Measurements from ENCODE around the gene KDM2A.
"Not testable (repeated sequence)": the region's sequence is repeated elsewhere in the genome, so short reads cannot be mapped to it uniquely, and the experiment has no call there.

KDM2A gene

DNA sequence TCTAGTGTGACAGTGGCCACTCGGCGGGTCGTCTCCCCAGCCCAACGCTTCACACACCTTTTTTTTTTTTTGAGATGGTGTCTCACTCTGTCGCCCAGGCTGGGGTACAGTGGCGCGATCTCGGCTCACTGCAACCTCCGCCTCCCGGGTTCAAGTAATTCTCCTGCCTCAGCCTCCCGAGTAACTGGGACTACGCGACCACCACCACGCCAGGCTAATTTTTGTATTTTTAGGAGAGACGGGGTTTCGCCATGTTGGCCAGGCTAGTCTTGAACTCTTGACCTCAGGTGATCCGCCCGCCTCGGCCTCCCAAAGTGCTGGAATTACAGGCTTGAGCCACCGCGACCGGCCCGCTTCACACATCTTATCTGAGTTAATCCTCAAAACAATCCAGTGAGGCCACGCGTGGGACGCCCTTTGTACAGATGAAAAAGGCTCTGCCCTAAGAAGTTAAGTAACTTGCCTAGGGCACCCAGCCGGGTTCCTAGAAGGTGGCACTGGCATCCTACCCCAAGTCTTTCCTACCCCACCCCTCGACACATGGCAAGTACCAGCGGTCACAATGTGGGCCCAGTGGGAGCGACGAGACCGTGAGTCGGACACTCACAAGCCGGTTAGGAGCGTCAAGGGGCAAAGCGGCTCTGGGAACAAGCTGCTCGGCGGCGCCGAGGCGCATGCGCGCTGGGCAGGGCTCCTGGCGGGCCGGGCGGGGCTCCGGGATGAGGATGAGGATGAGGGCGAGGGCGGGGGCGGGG is 142.0 kb downstream of the KDM2A start:
- not testable (repeated sequence) for DNase-seq (ENCODE audit: low read depth)

DNA sequence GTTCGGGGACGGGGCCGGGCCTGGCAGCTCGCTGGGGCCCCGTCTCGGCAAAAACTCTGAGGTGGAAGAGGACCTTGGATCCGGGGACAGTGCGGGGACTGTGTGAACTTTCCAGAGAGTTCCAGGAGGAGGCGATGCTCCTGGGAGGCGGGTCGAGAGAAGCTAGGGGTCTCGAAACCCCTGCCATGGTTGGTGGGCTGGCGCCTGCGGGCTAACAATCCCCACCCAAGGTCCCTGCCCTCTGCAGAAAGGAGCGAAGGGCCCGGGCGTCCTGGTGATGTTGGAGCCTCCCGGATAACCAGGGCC is 142.5 kb downstream of the KDM2A start:
- no peak for DNase-seq (ENCODE audit: low read depth)

DNA sequence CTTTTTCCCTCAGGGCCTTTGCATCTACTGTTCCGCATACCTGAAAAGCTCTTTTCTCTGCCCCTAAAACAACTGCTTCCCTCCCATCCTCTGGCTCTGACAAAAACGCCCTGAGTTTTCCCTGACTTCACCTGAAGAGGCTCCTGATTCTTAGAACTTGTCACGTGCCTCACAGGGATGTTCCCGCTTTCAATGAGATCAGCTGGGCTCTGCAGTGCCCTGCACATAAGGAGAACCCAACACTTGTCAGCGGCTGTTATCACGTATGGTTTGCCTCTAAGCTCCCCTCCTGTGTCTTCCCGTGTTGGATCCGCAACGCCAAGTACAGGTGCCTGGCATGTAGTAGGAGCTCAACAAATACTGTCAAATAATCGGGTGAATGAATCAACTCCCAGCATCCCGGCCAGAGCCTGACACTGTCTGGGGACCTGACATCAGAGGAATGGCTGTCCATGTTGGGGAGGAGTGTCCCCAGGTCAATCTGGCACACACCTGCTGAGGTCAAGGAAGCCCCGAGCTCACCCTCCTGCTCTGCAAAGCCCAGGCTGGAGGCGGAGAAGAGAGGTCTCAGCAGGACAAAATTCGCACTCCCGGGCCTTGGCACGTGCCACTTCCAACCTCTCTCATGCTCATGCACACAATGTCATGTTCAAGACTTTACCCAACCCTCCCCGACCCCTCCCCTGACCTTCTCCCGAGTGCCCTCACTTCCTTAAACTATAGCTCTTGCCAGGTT is 143.1 kb downstream of the KDM2A start:
- no peak for DNase-seq (ENCODE audit: low read depth)

DNA sequence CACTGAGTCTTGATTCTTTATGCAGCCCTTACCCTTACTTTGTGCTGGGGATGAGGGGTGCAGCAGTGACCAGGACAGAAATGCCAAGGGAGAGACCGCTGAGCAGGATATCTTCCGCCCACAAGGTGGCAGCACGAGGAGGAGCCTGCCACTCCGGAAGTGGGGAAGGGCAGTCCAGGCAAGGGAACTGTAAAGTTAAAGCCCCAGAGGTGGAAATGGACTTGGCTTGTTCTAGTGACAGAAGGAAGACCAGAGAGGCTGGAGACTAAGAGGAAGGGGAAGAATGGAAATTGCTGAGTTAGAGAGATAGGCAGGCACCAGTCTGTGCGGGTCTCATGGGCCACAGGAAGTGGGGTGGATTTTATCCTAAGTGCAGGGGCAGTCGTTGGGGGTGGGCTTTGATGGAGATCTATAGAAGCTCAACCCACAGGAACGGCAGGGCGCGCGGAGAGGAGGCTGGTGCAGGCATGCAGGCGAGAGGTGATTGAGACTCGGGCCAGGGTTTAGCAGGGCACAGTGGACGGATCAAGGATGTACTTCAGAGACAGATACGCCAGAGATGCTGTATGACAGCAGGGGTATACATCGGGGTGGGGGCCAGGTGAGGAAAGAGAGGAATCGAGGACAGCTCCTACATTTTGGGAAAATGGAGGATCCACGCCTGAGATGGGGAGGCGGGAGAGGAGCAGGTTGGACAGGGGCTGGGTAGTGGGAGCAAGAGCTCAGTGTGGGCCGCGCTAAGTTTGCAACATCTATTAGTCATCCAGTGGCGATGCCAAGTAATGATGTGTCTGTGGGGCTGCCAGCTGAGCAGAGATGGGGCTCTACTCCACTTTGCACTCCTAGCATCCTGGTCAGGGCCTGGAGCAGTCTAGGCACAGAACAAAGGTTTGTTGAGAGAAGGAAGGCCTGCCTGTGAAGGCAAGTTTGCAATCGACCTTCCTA is 143.9 kb downstream of the KDM2A start:
- no peak for DNase-seq (ENCODE audit: low read depth)

DNA sequence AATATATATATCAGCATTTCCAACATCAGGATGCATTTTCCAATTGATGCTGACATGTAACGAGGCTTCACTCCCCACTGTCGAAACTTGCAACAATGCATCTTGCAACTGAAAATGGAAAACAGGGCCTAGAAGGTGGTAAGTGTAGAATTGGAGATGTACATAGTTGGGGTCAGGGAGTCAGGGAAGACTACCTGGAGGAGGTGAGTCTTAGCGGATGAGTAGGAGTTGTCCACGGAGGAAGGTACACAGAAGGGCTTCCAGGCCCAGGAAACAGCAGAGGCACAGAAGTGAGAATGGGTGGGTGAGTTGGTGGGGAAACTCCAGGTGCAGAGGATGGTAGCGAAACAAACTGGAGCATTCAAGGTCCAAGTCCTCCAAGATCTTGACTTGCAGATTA is 145.2 kb downstream of the KDM2A start:
- DNase-seq (ENCODE audit: low read depth), result no peak

DNA sequence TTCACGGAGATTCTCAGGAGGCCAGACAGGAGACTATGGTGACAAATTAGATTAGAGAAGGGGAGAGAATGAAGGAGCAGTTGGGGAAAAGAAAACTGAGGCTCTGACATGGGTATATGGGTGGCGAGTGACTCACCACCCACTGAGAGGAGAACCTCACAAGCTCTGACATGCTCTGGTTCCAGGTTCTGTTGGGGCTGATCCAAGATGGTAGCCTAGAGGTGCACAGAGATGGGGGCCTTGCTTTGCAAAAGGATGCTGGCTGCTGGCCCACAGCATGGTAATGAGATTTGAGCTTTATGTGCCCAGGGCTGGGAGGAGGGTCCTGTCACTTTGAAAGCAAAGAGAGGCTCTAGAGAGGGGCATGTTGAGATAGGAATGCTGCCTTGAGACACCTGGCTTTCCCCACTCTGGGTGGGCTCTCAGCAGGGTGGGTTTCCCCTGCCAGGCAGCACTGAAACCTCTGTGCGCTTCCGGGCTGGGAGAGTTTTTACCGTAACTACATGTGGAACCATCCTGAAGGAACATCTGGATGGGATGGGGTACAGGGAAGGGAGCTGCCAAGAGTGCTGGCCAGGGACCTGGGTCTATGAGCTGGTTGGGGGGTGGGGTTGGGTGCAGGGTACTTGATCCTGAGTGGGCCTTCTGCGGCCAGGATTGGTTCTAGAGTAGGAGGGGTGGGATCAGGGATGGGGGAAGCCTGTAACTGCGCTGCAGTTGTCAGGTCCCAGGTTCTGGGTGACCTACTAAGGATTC is 146.0 kb downstream of the KDM2A start:
- no peak for DNase-seq (ENCODE audit: low read depth)

DNA sequence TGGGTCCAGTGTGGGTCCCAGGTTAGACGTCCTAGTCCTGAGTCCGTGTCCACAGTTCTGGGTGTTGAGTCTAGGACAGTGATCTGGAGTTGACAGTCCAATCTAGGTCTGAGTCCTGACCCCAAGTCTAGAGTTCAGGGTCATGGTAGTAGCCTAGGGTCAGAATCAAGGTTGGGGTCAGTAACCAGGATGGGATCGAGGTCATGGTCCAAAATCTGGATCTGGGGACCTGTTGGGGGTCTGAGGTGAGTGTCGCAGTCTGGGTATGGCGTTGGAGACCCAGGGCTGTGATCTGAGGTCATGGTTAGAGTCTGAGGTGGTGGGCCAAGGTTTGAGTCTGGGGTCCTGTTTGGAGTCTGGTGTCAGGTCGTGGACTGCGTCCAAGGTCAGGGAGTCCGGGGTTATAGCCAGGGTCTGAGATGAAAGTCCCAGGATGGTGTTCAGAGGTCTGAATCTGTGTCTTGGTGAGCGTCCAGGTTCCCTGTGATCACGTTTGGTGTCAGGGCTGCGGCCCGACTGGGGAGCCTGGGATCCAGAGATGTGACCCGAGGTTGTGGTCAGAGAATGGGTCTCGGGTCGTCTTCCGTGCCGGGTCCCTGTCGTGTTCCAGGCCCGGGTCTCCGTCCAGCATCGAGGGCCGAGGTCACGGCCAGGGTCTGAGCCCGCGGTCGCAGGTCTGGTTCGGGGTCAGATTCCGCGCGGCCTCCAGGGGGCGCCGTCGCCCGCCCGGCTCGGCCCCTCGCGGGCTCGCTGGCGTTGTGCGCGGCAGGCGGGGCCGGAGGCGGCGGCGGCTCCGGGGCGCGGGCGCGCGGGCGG is 146.8 kb downstream of the KDM2A start:
- DNase-seq (ENCODE audit: low read depth), result peak; percentile 76

DNA sequence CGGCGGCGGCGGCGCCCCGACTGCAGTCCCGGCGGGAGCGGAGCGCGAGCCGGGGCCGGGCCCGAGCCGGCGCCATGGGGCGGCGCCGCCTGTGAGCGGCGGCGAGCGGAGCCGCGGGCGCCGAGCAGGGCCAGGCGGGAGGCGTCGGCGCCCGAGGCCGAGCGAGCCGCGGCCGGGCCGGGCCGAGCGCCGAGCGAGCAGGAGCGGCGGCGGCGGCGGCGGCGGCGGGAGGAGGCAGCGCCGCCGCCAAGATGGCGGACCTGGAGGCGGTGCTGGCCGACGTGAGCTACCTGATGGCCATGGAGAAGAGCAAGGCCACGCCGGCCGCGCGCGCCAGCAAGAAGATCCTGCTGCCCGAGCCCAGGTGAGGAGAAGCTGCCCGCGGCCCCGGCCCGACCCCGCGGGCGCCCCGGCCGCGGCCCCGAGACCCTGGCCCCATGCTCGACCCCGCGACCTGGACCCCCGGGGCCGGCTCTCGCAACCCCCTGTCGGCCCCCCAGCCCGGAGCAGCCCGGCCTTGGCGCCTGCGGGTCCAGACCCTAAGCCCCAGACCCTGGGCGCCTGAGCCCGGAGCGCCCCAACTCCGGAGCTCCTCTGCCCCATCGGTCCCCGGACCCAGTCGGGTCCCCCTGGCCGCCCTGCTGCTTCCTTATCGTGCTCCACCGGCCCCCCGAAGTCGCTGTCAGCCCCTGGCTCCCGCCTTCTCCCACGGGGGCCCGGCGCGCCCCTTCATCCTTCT is 147.6 kb downstream of the KDM2A start, which contains the start of gene GRK2:
TSS of gene GRK2 (plus strand) at position 25 of the 739 bp plus-strand sequence. CDS start at position 252, 227 bp downstream.
- DNase-seq (ENCODE audit: low read depth), result no peak

DNA sequence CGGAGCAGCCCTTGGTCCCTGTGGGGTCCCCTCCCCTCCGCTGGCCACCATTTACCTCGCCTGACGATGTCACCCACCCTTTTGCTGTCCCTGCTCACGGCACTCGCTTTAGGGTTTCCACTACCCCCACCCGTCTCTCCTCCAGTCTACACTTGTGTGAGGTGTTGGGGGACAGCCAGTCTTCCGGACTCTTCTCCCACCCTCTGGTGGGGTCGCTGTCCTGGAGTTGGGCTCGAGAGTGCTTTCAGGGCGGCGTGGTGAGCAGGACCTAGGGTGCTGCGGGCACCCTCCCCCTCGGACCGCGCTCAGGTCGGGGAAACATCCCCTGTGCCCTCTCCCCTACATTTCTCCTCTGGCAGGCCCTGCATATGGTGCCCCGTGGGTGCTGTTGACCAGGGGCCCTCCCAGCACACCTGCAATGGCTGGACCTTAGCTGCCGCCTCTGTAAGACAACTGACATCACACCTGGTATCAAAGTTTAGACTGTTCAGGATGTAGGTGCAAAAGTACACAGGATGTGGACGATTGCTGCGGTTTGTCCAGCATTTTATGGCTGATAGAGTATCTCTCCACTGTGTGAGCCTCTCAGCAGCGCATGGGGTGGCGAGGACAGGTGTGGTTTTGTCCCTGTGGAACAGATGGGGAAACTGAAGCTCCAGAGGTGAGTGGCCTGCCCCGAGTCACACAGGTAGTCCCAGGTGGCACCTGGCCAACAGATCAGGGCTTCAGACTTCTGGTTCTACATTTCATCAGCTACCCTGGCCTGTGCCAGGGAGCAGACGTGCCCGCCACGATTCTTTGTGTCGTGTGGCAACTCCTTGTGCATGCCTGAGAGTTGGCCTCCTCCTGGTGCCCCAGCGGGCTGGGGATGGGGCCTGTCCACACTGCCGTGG is 148.4 kb downstream of the KDM2A start:
- DNase-seq (ENCODE audit: low read depth), result no peak

DNA sequence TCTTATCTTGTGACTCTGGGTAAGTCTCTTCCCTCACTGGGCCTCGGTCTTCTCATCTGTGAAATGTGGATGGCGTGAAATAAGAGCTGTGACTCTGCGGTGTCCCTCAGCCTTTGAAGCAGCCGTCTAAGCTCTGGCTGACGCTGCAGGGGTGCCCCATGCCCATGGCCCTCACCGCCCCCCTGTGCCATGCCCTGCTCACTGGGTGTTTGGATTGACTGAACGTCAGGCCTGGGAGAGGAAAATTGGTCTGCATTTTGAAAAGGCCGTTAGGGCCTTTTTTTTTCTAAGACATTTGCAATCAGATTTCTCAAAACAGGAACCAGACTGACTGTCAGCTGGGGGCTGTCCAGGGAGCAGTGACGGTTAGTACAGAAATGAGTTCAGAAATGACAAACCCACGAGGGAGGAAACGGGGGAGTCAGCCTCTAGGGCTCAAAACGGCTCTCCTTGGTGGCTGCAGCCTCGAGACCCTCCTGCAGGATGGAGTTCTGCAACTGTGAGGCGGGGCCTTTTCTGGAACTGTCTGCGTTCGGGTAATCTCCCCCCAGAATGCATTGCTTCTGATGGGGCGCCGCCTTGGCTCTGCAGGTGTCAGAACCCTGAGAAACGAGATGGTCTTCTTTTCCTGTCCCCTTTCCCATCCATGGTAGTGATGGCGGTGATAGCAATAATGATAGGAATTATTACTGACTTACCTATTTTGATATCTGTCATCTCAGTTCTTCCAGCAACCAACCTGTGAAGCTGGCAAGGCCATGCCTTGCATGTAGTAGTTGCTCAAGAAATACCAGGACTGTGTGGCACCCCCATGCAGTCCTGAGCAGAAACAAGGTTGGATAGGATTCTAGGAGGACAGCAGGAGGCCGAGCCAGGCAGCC is 149.3 kb downstream of the KDM2A start:
- no peak for DNase-seq (ENCODE audit: low read depth)

DNA sequence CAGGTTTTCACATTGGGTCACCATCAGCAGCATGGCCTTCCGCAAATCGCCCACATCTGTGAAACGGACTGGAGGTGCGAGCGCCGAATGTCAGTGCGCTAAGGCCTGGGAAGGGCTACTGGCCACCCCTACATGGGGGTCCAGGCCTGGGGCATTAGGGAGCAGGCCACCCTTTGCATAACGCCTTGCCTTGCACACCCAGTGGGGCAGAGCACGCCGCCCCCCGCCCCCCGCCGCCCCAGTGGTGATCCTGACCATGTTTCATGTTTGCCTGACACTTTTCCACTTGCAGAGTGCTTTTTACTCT is 149.9 kb downstream of the KDM2A start:
- DNase-seq (ENCODE audit: low read depth), result no peak

DNA sequence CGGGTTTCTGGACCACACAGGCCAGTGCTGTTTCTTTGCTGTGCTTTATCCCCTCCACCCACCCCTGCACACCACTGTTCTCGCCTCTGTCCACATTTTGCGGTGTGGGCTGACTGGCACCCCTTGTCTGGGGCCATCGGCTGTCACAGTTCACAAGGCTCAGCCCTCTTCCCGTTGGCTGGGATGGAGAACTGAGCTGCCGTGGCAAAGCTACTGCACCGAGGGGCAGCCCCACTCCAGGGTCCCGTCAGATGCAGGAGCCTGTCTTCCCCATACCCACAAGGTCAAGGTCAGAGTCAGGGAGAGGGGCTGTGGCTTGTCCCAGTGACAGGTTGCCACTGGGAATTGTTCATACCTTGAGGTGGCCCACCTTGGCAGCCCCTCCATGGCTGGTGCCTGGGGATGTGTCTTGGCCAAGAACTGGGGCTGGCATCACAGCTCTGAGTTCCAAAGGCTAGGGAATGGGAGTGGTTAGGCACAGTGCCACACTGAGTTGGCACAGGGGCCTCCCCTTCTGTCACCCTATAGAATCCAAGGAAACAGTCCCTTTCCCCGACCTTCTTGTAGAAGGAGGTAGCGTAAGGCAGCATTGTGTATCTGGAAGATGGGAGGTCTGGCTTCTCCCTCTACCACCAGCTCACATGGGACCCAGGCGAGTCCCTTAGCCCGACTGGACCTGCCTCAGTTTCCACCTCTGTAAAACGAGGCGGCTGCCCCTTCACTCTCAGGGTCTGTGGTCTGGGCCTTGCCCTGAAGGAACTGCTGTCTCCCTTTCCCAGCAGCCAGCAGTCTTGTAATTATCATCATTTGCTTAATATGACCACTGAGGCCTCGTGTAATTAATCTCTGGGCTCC is 150.6 kb downstream of the KDM2A start:
- no peak for DNase-seq (ENCODE audit: low read depth)

DNA sequence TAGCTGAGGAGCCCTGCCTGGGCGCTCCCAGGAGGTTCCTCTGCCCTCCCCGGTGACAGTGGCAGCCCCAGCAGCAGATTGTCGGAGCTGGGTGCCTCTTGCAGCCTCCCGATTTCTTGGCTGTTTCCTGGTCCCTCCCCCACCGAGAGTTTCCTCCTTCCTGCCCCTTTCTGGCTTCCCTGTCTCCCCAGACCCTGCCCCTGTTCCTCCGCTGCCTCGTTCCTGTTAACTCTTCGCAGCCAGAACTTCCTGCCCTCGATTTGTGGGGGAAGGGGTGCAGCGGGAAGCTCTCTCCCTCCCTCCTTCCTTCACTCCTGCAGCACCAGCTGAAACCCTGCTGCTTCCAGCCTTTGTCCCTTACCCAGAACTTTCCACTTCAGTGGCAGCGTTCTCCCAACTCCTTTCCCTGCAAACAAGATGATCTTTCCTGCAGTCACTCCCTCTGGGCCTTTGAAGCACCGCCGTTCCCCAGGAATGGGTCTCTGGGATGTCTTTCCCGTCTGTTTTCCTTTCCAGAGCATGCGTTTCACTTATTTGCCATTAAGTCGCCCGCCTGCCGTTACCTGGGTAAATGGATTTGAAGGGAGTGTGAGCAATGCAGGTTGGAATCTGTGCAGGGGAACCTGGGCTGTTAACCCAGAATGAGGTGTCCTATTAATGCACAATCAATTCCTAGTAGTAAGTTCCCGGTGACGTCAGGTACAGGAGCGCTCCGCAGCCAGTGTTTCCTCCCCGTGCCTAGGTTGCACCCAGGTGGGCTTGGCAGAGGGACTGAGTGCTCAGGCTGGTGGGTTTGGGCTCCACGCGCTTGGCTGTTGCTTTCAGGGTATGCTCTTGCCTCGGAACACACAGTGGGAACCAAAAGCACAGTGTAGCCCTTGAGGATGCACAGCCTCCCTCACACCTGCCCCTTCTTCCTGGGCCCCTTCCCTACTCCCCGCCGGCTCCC is 151.5 kb downstream of the KDM2A start:
- no peak for DNase-seq (ENCODE audit: low read depth)

DNA sequence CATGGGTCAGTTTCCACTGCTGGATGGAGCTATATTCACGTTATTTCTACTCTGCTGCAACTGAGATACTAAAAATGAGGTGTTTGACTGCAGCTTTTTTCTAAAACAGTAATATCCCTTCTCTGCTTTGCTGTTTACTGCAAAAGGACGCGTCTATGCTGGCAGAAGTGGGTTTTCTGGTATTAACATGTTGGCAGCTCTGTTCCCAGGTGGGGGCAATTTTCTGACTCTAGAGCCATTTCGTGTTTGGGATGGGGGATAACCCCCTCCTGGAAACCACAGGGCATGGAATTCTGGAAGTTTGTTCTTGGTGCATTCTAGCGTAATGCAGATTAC is 152.1 kb downstream of the KDM2A start:
- DNase-seq (ENCODE audit: low read depth), result no peak

DNA sequence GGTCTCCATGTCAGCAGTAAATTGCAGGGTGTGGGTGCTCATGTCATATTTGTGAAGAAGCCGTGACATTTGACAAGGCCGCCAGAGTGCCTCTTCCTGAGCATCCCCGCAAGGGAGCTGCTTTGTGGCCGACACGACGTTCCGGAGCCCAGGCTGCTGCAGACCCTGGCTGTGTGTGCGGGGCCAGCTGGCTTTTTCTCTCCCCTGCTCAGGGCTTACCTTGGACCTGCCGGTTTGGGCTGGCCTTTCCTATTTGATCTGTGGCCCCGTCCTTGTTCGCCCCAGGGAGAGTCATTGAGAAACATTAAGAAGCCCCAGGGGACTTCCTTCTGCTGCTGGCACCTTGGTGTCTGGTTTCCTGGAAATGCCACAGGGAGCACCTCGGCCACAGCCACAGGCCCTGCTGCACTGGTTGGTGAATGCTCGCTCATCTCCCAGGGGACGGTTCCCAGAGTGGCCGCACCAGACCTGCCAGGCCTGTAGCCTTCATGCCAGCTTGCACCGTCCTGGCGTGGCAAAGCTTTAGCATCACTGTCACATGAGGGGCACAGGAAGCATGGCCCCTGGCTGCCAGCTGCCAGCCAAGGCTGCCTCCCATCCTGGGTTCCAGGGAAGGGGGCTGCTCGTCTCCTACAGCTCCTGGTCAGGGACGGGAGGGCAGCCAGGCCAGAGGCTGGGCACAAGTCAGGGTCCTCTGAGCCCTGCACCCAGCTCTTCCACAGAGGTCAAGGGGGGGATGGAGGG is 152.7 kb downstream of the KDM2A start:
- no peak for DNase-seq (ENCODE audit: low read depth)
